CD4-positive, alpha-beta T cell (primary cell): ENCODE results near the gene GJA9. TPM values are rescaled to one million over a fixed set of nuclear protein-coding genes. Genes with fewer than 3 reads are reported as not detected.

Experiments
- ATAC-seq: fragments of 200-7000 bp; cut with Tn5 transposase; one replicate; pipeline ENCODE4 v1.10.0; 2022; ENCODE audit warnings: mild to moderate bottlenecking; ENCODE audit not compliant: poor library complexity
- CTCF ChIA-PET: fragments of 350-600 bp; sonication (Branson Sonifier 250); formaldehyde crosslinking; loops from one replicate; lab custom pipeline; 2021; ENCODE audit warnings: antibody characterized with exemption, inconsistent platforms; lab: Charles Lee
- POLR2A ChIA-PET: fragments of 350-600 bp; sonication (Branson Sonifier 250); formaldehyde crosslinking; loops from one replicate; lab custom pipeline; 2021; ENCODE audit warnings: antibody characterized with exemption, inconsistent platforms; lab: Charles Lee
- DNase-seq, 14 experiments: peaks; one replicate each; pipeline ENCODE4 v3.0.0-alpha.2; 2013 to 2020; ENCODE audit warnings: mixed read lengths in 2 of 14
- H3K27ac ChIP-seq, 2 donors: one replicate each; pipeline versions ENCODE4 v1.5.1 to v1.7.0; 2013; ENCODE audit warnings: low read length in 2 of 2, low read depth in 1 of 2, mild to moderate bottlenecking in 1 of 2
- H3K27me3 ChIP-seq, 2 experiments: 1 replicate in 1 of 2; 2 replicates in 1 of 2; pipeline versions ENCODE4 v1.6.1 to v1.7.0; 2013; ENCODE audit warnings: low read length in 2 of 2, control low read depth in 1 of 2, mild to moderate bottlenecking in 1 of 2, moderate library complexity in 1 of 2; ENCODE audit not compliant: insufficient read depth in 2 of 2, control insufficient read depth in 1 of 2
- H3K36me3 ChIP-seq: one replicate; pipeline ENCODE4 v1.6.1; 2013; ENCODE audit warnings: low read length, control low read depth; ENCODE audit not compliant: insufficient read depth
- H3K4me1 ChIP-seq: one replicate; pipeline ENCODE4 v1.6.1; 2013; ENCODE audit warnings: low read length, control low read depth; ENCODE audit not compliant: insufficient read depth
- H3K4me3 ChIP-seq: one replicate; pipeline ENCODE4 v1.5.1; 2013; ENCODE audit warnings: mild to moderate bottlenecking, low read length, moderate library complexity
- H3K9me3 ChIP-seq, 2 experiments: 1 replicate in 1 of 2; 2 replicates in 1 of 2; pipeline versions ENCODE4 v1.6.1 to v1.7.0; 2013; ENCODE audit warnings: low read length in 2 of 2, mild to moderate bottlenecking in 2 of 2, control low read depth in 1 of 2, moderate library complexity in 1 of 2; ENCODE audit not compliant: control insufficient read depth in 1 of 2, insufficient read depth in 1 of 2
- H3K27ac Mint-ChIP-seq: one replicate; pipeline ENCODE4 v1.8.0; 2020; ENCODE audit warnings: mixed read lengths
- H3K27me3 Mint-ChIP-seq: one replicate; pipeline ENCODE4 v1.8.0; 2021; ENCODE audit warnings: mixed read lengths
- H3K36me3 Mint-ChIP-seq: one replicate; pipeline ENCODE4 v1.8.0; 2021; ENCODE audit warnings: low read depth, mixed read lengths
- H3K4me1 Mint-ChIP-seq: one replicate; pipeline ENCODE4 v1.8.0; 2021; ENCODE audit warnings: low read depth, mixed read lengths
- H3K4me3 Mint-ChIP-seq: one replicate; pipeline ENCODE4 v1.8.0; 2020; ENCODE audit warnings: mild to moderate bottlenecking, mixed read lengths
- H3K9me3 Mint-ChIP-seq: one replicate; pipeline ENCODE4 v1.8.0; 2020; ENCODE audit warnings: mixed read lengths
- CTCF ChIP-seq: fragments of 200-600 bp; IDR thresholded peaks from one replicate; pipeline ENCODE4 v1.8.0; 2022; ENCODE audit warnings: antibody characterized with exemption, mild to moderate bottlenecking
- intact Hi-C, 2 experiments: fragments of 100-400 bp; cut with DNase I in 1 of 2; cut with micrococcal nuclease in 1 of 2; formaldehyde crosslinking; loops; one replicate each; pipeline versions ENCODE4 v1.15.1 to v1.9.0; 2023 to 2025; cut with DNase I, micrococcal nuclease
- total RNA-seq, 174 experiments: library from RNA in 2 of 174; stranded (reverse) in 2 of 174; gene quantifications; one replicate each; pipeline ENCODE4 v1.2.3 and lab custom pipeline; 2021 to 2026

The GJA9 gene
- total RNA-seq, 2 experiments from 2014 or later: not detected

DNA sequence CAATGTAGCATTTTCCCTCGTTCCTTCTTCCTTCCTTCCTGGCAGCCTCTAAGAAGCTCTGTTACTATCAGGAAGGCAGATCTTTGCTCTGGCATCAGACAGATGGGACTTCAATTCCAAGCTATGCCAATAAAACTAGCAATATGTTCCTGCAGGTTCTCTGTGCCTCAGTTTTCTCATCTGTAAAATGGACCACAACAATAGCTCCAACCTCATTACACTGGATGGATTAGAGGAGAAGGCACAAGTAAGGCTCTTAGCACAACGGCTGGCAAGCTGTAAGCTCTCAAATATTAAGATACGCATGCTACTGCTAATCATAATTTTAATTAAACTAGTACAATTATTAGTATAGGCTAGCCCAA is 49.0 kb downstream of the GJA9 start:
- DNase-seq (no peak), ATAC-seq (no peak)
- H3K4me1 ChIP-seq: no peaks in the 10 kb centered on the region
- intact Hi-C loops: loop anchor here in 1 of 2 experiments (10.0 kb wide), 1 partner anchor 1138 kb away; the partner anchor contains the start of gene CDCA8
- Mint-ChIP-seq H3K36me3 (peaks cover 5% of the 10 kb centered on the region), H3K4me3 (no peak overlapping the region), H3K4me1 (peaks cover 7% of the 10 kb centered on the region), H3K27me3 (peaks cover 26% of the 10 kb centered on the region), H3K9me3 (no peaks in the 10 kb centered on the region), H3K27ac (no peak overlapping the region)
- no peak overlapping the region for H3K4me3 ChIP-seq
- no peaks in the 10 kb centered on the region for H3K36me3 ChIP-seq
- CTCF ChIA-PET: no interaction called here
- no peaks in the 10 kb centered on the region for H3K9me3 ChIP-seq
- TF ChIP-seq CTCF: no peak
- no peak overlapping the region for H3K27ac ChIP-seq
- peaks cover 0 to 5% of the 10 kb centered on the region in 2 experiments for H3K27me3 ChIP-seq
- POLR2A ChIA-PET: no interaction called here

DNA sequence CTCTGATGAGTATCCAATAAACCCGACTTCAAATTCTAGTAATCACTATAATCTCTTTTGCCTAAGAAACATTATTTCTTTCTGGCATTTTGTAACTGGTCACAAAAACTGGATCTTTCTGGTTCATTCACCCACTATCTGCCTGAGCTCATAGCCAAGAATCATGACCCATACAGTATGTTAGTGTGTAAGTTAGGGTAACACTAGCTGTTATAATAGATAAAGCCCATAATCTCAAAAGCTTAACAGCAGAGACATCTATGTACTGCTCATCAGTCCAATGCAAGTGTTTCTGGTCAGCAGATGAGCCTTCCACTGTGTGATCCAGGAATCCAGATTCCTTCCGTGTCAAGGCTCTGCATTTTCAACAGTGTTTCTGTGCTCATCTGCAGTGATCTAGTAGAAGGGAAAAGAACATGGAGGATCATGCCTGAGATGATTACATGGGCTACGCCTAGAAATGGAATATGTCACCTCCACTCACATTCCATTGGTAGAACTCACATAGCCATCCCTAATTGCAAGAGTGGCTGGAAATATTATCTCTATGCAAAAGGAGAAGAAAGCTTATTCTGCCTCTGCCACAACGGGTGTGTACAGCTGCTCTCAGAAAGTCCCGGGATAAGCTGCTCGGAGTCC is 49.5 kb downstream of the GJA9 start:
- ChIA-PET POLR2A (no interaction called here), CTCF (no interaction called here)
- DNase-seq (no peak), ATAC-seq (no peak)
- H3K27me3 ChIP-seq: peaks cover 0 to 5% of the 10 kb centered on the region in 2 experiments
- Mint-ChIP-seq H3K4me1 (peaks cover 7% of the 10 kb centered on the region), H3K27ac (no peak overlapping the region), H3K4me3 (no peak overlapping the region), H3K9me3 (no peaks in the 10 kb centered on the region), H3K27me3 (peaks cover 31% of the 10 kb centered on the region), H3K36me3 (peaks cover 4% of the 10 kb centered on the region)
- H3K4me3 ChIP-seq: no peak overlapping the region
- no peaks in the 10 kb centered on the region for H3K9me3 ChIP-seq
- intact Hi-C loops: loop anchor here in 1 of 2 experiments (10.0 kb wide), 1 partner anchor 1137 kb away; the partner anchor contains the start of gene CDCA8
- TF ChIP-seq CTCF: no peak
- no peak overlapping the region for H3K27ac ChIP-seq
- no peaks in the 10 kb centered on the region for H3K4me1 ChIP-seq
- no peaks in the 10 kb centered on the region for H3K36me3 ChIP-seq

GRCh38 chr1:38829368-38829767 is 52.0 kb downstream of the GJA9 start:
- Mint-ChIP-seq H3K9me3 (no peaks in the 10 kb centered on the region), H3K27me3 (peaks cover 50% of the 10 kb centered on the region)
- CTCF ChIA-PET: no interaction called here

More at GRCh38 chr1:38829368-38829767, 52.0 kb downstream of the GJA9 start:
- H3K4me3 ChIP-seq: no peak overlapping the region
- no peaks in the 10 kb centered on the region for H3K4me1 ChIP-seq
- no peaks in the 10 kb centered on the region for H3K9me3 ChIP-seq
- H3K4me3 Mint-ChIP-seq: no peak overlapping the region
- no peak overlapping the region for H3K27ac ChIP-seq
- no peaks in the 10 kb centered on the region for H3K36me3 ChIP-seq
- no peak for TF ChIP-seq CTCF
- H3K36me3 Mint-ChIP-seq: no peaks in the 10 kb centered on the region
- peaks cover 6 to 7% of the 10 kb centered on the region in 2 experiments for H3K27me3 ChIP-seq
- intact Hi-C loops: no loop called here
- POLR2A ChIA-PET: no interaction called here
- H3K4me1 Mint-ChIP-seq: no peaks in the 10 kb centered on the region
- ATAC-seq (no peak), DNase-seq (no peak)
- H3K27ac Mint-ChIP-seq: no peak overlapping the region
